ENCODE data around the gene MYO5A.
"Not testable (repeated sequence)": the region's sequence is repeated elsewhere in the genome, so short reads cannot be mapped to it uniquely, and the experiment has no call there.

The MYO5A gene

DNA sequence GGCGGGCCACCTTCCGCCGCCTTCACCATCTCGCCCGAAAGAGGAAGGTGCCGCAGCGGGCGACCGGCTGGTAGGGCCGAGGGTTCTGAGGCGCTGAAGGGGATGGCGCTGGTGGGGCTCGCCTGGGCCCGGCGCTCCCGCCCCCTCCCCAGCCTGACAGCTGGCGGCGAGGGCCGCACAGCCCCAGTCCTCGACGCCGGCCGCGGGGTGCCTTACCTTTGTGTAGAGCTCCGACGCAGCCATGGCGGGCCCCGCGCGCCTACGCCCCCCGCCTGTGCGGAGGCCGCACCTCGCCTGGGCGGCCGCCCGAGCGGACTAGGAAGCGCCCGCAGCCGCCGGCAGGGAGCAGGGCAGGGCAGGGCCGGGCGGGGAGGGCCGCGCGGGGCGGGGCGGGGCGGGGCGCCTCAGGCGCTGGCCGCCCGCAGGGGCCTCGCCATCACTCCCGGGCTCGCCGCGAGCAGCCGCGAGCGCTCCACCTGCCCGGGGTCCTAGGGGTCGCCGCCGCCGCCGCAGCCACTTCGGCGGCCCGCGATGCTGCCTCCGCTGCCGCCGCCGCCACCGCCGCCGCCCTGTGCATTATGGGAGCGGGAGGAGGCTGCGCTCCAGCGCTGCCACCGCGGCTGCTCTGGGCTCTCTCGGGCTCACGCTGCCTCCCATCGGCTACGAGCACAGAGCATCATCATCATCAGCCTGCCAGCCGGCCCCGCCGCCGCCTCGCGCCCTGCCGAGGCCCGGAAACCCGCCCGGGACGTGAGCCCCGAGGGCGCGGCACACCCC is at the start of gene MYO5A:
Gene MYO5A, minus strand, starts transcription at position 317 of the 777 bp plus-strand sequence. Its CDS starts 74 bp downstream, at position 243.
- Histone ChIP-seq H3K9me3 (ENCODE audit: low read length) (no peaks in the 10 kb centered on the region), H2AFZ (ENCODE audit: low read depth, low read length) (peak within 1 kb of the TSS; percentile 100), H3K27me3 (ENCODE audit: insufficient read depth, low read length) (peaks cover 3% of the 10 kb centered on the region), H3K36me3 (ENCODE audit: insufficient read depth, low read length) (no peaks in the 10 kb centered on the region), H3K4me1 (ENCODE audit: insufficient read depth, low read length) (peaks cover 19% of the 10 kb centered on the region), H3K4me3 (ENCODE audit: low read length) (peak within 1 kb of the TSS; percentile 97)

DNA sequence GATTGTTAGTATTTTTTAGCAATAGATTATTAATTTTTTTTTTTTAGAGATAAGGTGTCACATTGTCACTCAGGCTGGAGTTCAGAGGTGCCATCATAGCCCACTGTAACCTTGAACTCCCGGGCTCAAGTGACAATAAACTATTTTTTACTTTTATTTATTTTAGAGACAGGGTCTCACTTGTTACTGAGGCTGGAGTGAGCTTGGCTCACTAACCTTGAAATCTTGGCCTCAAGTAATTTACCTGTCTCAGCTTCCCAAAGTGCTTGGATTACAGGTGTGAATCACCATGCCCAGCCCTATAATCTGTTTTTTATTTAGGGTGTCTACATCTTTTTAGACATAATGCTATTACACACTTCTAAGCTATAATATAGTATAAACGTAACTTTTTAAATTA is 48.0 kb upstream of the MYO5A start:
- Histone ChIP-seq H3K27me3 (ENCODE audit: insufficient read depth, low read length) (no peaks in the 10 kb centered on the region), H3K4me3 (ENCODE audit: low read length) (no peak overlapping the region), H3K9me3 (ENCODE audit: low read length) (no peaks in the 10 kb centered on the region), H3K36me3 (ENCODE audit: insufficient read depth, low read length) (peaks cover under 1% of the 10 kb centered on the region), H3K4me1 (ENCODE audit: insufficient read depth, low read length) (no peaks in the 10 kb centered on the region), H2AFZ (ENCODE audit: low read depth, low read length) (no peak overlapping the region)

DNA sequence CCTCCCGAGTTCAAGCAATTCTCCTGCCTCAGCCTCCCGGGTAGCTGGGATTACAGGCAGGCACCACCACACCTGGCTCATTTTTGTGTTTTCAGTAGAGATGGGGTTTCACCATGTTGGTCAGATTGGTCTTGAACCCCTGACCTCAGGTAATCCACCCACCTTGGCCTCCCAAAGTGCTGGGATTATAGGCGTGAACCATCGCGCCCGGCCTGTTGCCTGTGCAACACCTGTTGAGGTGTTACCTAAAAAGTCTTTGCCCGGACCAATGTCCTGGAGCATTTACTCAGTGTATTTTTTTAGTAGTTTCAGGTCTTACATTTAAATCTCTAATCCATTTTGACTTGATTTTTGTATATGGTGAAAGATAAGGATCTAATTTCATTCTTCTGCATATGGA is 46.9 kb upstream of the MYO5A start:
- not testable (repeated sequence) for H3K4me3 ChIP-seq (ENCODE audit: low read length); H3K36me3 ChIP-seq (ENCODE audit: insufficient read depth, low read length); H3K4me1 ChIP-seq (ENCODE audit: insufficient read depth, low read length); H3K9me3 ChIP-seq (ENCODE audit: low read length); H3K27me3 ChIP-seq (ENCODE audit: insufficient read depth, low read length); H2AFZ ChIP-seq (ENCODE audit: low read depth, low read length)

DNA sequence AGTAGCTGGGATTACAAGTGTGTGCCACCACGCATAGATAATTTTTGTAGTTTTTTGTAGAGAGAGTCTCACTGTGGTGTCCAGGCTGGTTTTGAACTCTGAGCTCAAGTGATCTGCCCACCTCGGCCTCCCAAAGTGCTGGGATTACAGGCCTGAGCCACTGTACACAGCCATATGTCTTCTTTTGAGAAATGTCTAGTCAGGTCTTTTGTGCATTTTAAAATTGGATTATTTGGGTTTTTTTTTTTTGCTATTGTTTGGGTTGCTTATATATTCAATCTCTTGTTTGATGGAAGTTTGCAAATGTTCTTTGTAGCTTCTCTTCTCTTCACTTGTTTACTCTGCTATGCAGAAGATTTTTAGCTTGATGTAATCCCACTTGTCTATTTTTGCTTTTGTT is 46.4 kb upstream of the MYO5A start:
- Histone ChIP-seq H2AFZ (ENCODE audit: low read depth, low read length) (no peak overlapping the region), H3K27me3 (ENCODE audit: insufficient read depth, low read length) (no peaks in the 10 kb centered on the region), H3K4me3 (ENCODE audit: low read length) (no peak overlapping the region), H3K4me1 (ENCODE audit: insufficient read depth, low read length) (no peaks in the 10 kb centered on the region), H3K9me3 (ENCODE audit: low read length) (no peaks in the 10 kb centered on the region), H3K36me3 (ENCODE audit: insufficient read depth, low read length) (no peaks in the 10 kb centered on the region)

DNA sequence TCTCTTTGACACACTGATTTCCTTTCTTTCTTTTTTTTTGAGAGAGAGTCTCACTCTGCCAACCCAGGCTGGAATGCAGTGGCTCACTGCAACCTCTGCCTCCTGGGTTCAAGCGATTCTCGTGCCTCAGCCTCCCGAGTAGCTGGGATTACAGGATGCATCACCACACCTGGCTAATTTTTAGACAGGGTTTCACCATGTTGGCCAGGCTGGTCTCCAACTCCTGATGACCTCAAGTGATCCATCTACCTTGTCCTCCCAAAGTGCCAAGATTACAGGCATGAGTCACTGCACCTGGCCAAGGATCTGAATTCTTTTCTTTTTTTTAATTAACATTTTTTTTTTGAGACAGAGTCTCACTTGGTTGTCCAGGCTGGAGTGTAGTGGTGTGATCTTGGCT is 45.9 kb upstream of the MYO5A start:
- H3K4me1 ChIP-seq (ENCODE audit: insufficient read depth, low read length); H3K36me3 ChIP-seq (ENCODE audit: insufficient read depth, low read length); H3K4me3 ChIP-seq (ENCODE audit: low read length); H2AFZ ChIP-seq (ENCODE audit: low read depth, low read length); H3K9me3 ChIP-seq (ENCODE audit: low read length); H3K27me3 ChIP-seq (ENCODE audit: insufficient read depth, low read length): not testable (repeated sequence)

DNA sequence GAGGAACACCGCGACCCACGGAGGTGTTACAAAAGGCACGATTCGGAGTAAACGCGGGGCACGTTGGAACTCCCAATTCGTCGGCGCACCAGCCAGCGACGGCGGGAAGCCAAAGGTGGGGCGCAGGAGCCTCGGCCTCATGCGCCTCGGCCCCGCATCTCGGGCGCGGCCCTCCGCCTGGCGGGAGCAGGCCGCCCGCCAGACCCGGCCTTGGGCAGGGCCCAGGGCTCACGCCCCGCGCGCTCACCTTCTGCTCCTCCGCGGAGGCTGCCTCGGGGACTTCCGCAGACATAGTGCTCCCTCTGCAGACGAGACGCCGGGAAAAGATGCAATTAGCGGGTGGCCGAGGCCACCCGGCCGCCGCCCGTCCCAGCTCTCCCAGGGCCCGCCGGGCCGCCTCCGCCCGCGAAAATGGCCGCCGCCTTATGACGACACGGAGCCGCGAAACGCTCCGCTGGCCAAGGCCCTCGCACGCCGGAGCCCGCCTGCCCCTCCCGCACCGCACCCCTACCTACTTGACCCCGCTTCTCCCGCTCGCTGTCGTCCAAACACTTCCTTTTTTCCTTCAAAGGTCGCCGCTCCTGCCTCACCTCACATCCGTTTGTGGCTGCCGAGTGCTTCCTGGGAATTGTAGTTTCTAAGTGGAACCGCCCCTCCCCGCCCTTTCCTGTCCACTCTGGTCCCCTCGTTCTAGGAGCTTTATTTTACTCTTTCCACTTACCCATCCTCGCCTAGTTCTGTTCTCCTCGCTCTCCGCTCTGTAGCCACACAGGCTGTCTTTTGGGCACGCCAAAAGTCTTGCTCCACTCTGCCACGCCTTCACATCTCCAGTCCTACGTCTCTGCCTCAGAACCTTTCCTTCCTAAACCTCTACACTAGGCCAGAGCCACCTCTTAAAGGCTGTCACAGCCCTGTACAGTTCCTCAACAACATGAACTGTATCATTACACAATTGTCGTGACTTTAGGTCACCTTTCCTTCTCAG is 40.2 kb upstream of the MYO5A start, which contains the start of gene ARPP19:
Gene ARPP19, minus strand, starts transcription at position 430 of the 985 bp plus-strand sequence. Its CDS starts 138 bp downstream, at position 292.
- H3K27me3 ChIP-seq (ENCODE audit: insufficient read depth, low read length) = no peaks in the 10 kb centered on the region
- peaks cover 3% of the 10 kb centered on the region for H3K9me3 ChIP-seq (ENCODE audit: low read length)
- H3K36me3 ChIP-seq (ENCODE audit: insufficient read depth, low read length) = no peaks in the 10 kb centered on the region
- H3K4me1 ChIP-seq (ENCODE audit: insufficient read depth, low read length) = peaks cover 16% of the 10 kb centered on the region
- H2AFZ ChIP-seq (ENCODE audit: low read depth, low read length) = peak within 1 kb of the TSS; percentile 93
- peak within 1 kb of the TSS; percentile 72 for H3K4me3 ChIP-seq (ENCODE audit: low read length)

DNA sequence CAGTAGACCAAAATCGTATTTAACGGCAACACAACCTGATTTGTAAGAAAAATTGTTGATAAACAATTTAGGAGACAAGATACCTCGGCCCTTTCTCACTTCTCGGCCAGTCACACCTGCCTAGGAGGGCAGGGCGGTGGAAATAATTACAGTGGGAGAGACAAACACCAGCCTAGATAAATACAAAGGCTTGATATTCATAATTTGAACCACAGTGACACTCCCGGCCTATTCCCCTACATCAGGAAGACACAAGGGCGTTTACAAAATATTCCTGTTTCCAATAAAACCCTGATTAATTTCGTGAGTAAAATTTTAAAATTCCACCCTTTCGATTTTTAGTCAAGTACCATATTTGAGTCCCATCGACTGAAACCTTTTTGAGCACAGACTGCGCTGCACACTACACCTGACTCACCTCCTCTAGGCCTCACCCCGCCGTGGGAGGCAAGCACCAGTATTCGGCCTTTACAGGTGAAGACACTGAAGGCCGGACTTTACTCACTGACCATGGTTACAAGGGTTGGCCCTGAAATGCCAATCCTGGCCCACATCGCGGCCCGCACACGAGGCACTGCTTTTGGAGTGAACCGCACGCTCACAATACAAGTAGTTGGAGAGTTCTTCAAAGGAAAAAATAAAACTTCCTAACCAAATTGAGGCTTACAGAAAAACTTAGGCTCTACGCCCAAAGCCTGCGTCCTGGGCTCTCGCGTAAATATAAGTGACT is 39.4 kb upstream of the MYO5A start:
- peaks cover 3% of the 10 kb centered on the region for H3K9me3 ChIP-seq (ENCODE audit: low read length)
- no peaks in the 10 kb centered on the region for H3K27me3 ChIP-seq (ENCODE audit: insufficient read depth, low read length)
- peaks cover 16% of the 10 kb centered on the region for H3K4me1 ChIP-seq (ENCODE audit: insufficient read depth, low read length)
- peak overlapping the region; percentile 93 for H2AFZ ChIP-seq (ENCODE audit: low read depth, low read length)
- no peaks in the 10 kb centered on the region for H3K36me3 ChIP-seq (ENCODE audit: insufficient read depth, low read length)
- peak overlapping the region; percentile 72 for H3K4me3 ChIP-seq (ENCODE audit: low read length)

DNA sequence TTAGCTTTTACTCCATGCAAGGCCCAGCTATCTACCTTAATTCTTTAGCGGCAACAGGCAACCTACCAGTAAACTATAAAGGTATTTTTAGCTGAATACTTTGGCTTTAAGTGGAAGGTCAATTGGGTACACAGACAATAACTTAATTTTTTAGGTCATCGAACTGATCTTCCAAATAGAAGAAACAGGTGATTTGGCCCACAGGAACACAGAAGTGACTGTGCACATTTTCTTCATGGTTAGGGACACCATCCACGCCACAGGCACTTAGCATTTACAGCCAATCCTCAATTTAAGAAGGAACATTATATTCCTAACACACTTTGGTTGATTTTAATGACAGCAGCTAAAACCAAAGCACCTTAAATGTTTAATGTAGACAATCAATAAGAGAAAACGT is 38.2 kb upstream of the MYO5A start:
- no peaks in the 10 kb centered on the region for H3K27me3 ChIP-seq (ENCODE audit: insufficient read depth, low read length)
- peaks cover 3% of the 10 kb centered on the region for H3K9me3 ChIP-seq (ENCODE audit: low read length)
- H2AFZ ChIP-seq (ENCODE audit: low read depth, low read length) = no peak overlapping the region
- H3K4me3 ChIP-seq (ENCODE audit: low read length) = peak overlapping the region; percentile 72
- peaks cover 16% of the 10 kb centered on the region for H3K4me1 ChIP-seq (ENCODE audit: insufficient read depth, low read length)
- H3K36me3 ChIP-seq (ENCODE audit: insufficient read depth, low read length) = no peaks in the 10 kb centered on the region

DNA sequence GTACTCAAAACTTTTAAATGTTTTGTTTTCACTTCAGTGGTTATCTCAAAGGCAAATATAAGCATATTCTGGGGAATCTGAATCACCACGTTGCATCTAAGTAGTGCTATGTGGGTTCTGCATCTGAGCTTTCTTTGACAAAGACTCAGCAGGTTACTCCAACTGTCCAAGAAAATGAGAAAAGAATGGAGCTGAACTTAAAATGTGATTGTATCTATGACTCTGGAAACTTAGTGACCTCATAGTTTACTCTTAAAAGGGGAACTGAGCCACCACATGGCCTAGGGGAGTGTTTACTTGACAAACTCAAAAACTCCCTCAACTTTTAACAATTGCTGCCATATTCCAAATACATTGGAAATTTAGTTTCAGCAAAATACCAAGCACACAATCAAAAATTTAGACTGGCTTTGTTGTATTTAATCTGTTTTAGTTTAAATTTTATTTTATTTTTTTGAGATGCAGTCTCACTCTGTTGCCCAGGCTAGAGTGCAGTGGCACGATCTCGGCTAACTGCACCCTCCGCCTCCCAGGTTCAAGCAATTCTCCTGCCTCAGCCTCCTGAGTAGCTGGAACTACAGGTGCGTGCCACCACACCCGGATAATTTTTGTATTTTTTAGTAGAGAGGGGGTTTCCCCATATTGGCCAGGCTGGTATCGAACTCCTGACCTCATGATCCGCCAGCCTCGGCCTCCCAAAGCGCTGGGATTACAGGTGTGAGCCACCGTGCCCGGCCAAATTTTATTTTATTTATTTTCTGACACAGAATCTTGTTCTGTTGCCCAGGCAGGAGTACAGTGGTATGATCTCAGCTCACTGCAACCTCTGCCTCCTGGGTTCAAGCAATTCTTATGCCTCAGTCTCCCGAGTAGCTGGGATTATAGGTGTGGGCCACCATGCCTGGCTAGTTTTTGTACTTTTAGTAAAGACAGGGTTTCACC is 37.0 kb upstream of the MYO5A start:
- H3K4me3 ChIP-seq (ENCODE audit: low read length); H3K9me3 ChIP-seq (ENCODE audit: low read length); H3K36me3 ChIP-seq (ENCODE audit: insufficient read depth, low read length); H2AFZ ChIP-seq (ENCODE audit: low read depth, low read length); H3K27me3 ChIP-seq (ENCODE audit: insufficient read depth, low read length): not testable (repeated sequence)
- H3K4me1 ChIP-seq (ENCODE audit: insufficient read depth, low read length) = peaks cover 16% of the 10 kb centered on the region

DNA sequence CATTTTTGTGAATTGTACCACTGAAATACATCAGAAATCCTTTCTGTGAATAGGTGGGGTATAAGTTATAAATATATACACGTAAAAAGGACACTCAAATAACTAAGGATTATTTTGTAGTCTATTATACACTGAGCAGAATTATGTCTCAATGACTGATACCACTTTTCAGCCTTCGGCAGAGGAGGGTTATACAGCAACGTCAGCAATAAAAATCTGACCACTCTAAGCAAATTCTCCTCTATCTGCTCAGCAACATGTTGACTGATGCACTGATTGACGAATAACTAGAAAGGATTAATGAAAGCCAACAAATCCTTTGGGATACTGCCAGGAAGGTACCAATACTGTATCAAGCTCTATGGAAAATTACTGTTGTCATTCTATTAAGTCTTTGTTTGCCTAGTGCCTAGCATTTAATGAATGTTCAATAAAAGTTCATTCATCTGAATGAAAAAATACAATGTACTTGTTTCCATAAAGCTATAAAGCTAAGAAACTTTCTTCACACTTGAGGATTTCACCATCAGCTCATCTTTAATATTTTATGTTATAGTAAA is 34.9 kb upstream of the MYO5A start:
- Histone ChIP-seq H2AFZ (ENCODE audit: low read depth, low read length) (no peak overlapping the region), H3K4me3 (ENCODE audit: low read length) (no peak overlapping the region), H3K27me3 (ENCODE audit: insufficient read depth, low read length) (no peaks in the 10 kb centered on the region), H3K9me3 (ENCODE audit: low read length) (peaks cover 4% of the 10 kb centered on the region), H3K4me1 (ENCODE audit: insufficient read depth, low read length) (peaks cover 13% of the 10 kb centered on the region), H3K36me3 (ENCODE audit: insufficient read depth, low read length) (peaks cover 5% of the 10 kb centered on the region)

DNA sequence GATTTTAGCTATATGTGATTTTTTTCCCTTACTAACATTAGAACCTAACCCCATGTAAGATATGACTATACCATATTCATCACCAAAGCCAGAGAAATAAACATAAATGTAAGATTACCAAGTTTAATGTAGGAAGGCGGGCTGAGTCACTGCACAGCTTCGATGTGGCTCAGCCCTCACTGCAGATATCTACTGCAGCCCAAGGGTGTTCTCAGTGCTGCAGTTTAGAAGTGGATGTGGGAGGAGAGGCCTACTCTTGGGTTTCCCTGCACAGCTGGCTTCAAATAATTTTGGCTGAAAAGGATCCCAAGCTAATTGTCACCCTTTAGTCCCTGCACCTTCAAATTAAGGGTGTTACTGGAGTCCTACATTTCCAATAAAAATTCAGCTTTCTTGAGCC is 30.9 kb upstream of the MYO5A start:
- Histone ChIP-seq H3K4me1 (ENCODE audit: insufficient read depth, low read length) (no peaks in the 10 kb centered on the region), H2AFZ (ENCODE audit: low read depth, low read length) (no peak overlapping the region), H3K9me3 (ENCODE audit: low read length) (peaks cover 4% of the 10 kb centered on the region), H3K4me3 (ENCODE audit: low read length) (no peak overlapping the region), H3K27me3 (ENCODE audit: insufficient read depth, low read length) (no peaks in the 10 kb centered on the region), H3K36me3 (ENCODE audit: insufficient read depth, low read length) (peaks cover 31% of the 10 kb centered on the region)

DNA sequence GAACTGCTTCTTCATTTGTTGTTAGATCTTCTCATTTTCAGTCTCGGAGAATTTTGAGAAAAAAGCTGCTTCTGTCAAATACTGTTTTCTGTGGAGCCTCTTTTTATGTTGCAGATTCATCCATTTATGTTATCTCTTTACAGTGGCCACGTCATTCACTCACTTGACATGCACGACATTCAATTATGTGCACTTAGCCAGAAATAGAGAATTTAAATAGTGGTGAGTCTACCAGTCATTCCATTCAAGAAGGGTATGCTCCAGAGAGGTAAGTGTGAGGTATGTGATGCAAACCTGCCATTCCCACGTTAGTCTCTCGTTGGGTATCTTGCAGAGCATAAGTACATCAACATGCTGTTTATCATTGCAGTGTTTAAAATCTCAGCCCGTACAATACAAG is 30.3 kb upstream of the MYO5A start:
- Histone ChIP-seq H3K4me3 (ENCODE audit: low read length) (no peak overlapping the region), H2AFZ (ENCODE audit: low read depth, low read length) (no peak overlapping the region), H3K4me1 (ENCODE audit: insufficient read depth, low read length) (no peaks in the 10 kb centered on the region), H3K27me3 (ENCODE audit: insufficient read depth, low read length) (no peaks in the 10 kb centered on the region), H3K36me3 (ENCODE audit: insufficient read depth, low read length) (peaks cover 36% of the 10 kb centered on the region), H3K9me3 (ENCODE audit: low read length) (peaks cover 2% of the 10 kb centered on the region)

All from neuron (in vitro differentiated cells).